HG02970 (cell line): ENCODE results near the gene NHERF1.

ENCODE experiments used
- ATAC-seq: cut with Tn5 transposase; IDR thresholded peaks from one replicate; pipeline ENCODE4 v1.9.1; 2021; ENCODE audit warnings: mild to moderate bottlenecking, moderate library complexity, moderate number of reproducible peaks; ENCODE audit not compliant: unreplicated experiment, low FRiP score

The NHERF1 gene

DNA sequence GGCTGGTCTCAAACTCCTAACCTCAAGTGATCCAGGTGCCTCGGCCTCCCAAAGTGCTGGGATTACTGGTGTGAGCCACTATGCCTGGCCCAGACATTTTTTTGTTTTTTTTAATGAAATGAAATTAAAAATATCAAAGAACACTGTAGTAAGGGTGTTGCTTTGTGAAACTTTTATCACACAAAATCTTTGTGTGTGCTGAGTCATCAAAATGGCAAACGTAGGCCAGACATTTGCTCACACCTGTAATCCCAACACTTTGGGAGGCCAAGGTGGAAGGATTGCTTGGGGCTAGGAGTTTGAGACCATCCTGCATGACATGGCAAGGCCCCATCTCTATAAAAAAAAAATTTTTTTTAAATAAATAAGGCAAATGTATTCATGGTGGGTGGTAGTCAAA is 18.0 kb downstream of the NHERF1 start:
- ATAC-seq: no peak

DNA sequence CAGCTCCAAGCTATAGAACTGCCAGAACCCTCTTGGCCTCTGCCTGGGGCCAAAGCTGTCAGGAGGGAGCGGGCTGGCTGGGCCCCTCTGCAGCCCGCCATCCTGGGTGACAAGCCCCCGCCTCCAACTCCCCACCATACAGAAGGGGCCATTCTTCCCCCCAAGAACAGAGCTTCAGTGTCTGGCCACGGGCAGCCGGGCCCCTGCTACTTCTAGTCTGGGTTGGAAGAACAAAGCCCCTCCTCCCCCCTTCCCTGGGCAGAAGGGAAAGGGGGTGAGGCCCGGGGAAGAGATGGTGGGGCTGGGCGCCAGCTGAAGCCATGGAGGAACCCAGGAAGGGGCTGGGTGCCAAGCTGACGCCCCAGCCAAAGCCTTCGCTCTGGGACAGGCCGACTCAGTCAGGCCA is 18.7 kb downstream of the NHERF1 start:
- ATAC-seq: no peak

DNA sequence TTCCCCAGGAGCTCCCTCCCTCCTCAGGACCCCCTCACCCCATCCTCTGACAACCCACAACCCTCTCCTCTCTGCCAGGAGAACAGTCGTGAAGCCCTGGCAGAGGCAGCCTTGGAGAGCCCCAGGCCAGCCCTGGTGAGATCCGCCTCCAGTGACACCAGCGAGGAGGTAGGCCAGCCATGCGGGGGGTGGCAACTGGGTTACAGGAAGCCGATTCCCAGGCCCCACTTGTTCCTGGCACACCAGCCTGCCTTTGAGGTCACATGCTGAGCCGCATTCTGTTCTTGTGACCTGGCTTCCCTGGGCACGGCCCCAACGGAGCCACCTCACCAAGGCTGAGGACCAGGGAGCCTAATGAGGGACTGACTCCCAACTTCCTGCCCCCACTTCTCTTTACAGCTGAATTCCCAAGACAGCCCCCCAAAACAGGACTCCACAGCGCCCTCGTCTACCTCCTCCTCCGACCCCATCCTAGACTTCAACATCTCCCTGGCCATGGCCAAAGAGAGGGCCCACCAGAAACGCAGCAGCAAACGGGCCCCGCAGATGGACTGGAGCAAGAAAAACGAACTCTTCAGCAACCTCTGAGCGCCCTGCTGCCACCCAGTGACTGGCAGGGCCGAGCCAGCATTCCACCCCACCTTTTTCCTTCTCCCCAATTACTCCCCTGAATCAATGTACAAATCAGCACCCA is 19.8 kb downstream of the NHERF1 start:
- no peak for ATAC-seq

DNA sequence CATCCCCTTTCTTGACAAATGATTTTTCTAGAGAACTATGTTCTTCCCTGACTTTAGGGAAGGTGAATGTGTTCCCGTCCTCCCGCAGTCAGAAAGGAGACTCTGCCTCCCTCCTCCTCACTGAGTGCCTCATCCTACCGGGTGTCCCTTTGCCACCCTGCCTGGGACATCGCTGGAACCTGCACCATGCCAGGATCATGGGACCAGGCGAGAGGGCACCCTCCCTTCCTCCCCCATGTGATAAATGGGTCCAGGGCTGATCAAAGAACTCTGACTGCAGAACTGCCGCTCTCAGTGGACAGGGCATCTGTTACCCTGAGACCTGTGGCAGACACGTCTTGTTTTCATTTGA is 20.3 kb downstream of the NHERF1 start:
- no peak for ATAC-seq

DNA sequence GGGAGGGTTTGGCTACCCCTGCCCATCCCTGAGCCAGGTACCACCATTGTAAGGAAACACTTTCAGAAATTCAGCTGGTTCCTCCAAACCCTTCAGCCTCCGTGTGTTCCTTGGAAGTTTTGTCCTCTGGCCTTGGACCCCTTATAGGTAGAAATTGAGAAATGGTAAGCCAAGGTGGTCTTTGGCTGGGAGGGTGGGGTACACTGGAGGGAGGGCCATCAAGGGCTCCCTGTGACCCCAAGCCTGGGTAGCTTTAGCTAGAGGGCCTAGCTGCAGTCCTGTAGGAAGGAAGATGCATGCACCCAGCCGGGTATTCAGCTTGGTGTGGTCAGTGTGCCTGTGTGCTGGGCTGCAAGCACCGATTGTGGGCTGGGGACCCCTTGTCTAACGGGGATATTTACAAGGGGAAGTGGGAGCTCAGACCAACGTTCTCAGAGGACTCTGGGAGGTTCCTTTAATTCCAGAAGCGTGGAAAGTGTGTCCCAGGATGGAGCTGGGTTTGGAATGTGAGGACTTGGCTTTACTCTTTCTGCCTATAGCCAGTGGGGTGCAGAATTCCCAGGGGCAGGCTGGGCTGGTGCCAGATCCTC is 20.9 kb downstream of the NHERF1 start:
- ATAC-seq: no peak

DNA sequence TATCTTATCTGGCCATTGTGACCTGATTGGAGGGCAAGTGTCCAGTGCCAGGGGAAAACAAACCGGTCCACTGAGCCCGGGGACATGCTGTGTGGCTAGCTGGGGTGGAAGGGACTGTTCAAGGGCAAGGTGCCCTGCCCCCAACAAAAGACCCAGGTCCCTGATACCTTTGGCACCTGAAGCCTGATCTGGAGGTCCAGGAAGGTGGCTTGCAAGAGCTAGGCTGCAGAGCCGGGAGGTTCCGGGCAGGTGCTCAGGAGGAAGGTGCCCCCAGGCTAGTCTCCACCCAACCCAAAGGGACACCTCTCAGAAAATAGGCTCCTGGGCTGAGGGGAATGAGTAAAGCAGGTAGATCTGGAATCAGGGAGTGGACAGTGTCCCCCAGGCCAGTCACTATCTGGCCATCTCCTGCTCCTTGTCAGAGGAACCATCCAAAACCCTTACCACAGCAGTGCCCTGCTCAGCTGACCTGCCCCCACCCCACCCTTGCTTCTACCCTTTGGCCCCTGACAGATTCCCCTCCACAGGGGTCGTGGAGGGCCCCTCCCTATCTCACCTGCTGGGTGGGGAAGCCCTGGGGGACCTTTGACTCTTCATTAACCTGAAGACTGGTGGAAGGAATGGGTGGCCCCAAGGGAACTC is 21.5 kb downstream of the NHERF1 start:
- ATAC-seq: no peak

DNA sequence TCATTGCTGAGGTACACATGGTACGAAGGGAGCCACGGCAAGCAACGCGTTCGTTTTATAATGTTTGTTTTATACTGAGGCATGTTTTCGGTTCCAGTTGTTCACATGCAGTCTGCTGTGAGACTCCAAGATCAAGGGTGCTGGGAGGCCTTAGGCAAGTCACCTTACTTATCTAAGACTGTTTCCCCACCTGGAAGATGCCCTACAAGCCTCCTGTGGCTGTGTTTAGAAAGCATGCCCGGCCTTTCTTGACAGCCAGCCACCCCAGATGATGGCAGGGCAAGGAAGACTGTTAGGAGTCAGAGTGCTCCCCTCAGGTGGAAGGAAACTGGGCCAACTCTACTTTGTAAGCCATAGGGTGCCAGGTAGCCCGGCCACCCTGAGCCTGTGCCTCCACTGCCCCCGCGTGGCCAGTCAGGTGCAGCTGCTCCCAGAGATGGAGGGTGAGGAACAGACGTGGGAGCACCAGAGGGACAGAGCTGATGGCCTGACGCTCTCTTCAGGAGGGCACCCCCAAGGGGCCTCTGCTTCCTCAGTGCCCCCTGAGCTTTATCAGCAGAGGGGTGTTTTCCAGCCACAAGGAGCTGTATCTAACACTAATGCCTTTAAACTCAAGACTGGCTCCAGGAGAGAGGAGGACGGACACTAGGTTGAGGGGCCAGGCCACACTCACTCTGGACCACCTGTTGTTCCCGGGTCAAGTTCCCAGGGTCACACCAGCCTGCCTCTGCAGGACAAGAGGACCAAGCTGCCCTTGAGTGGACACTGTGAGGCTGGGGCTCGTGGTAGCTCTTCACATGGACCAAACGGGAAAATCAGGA is 22.3 kb downstream of the NHERF1 start:
- no peak for ATAC-seq

DNA sequence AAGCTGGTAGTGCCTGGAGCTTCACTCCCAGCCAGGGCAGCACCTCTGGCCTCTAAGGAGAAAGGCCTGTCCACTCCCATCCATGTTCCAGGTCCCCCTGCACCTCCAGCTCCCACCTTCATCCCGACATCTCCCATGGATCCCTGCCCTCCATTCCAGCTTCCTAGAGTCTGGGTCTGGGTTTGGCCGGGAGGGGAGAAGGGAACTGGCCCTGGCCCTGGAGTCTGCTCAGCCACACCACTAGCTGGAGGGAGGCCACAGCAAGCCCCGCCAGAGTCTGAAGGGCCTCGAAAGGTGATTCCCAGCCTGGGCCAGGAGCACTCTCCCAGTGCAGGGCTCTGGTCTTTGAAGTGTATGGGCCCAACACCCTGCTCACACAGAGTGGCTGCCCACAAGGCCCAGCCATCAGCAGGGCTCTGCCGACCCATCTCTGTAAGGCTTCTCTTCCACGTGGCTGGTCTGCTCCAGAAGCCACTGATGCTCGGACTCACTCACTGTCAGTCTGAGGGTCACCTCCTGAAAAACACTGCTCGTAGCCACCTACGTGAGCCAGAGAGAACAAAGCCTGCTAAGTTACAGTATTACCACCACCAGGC is 23.0 kb downstream of the NHERF1 start:
- ATAC-seq: no peak

DNA sequence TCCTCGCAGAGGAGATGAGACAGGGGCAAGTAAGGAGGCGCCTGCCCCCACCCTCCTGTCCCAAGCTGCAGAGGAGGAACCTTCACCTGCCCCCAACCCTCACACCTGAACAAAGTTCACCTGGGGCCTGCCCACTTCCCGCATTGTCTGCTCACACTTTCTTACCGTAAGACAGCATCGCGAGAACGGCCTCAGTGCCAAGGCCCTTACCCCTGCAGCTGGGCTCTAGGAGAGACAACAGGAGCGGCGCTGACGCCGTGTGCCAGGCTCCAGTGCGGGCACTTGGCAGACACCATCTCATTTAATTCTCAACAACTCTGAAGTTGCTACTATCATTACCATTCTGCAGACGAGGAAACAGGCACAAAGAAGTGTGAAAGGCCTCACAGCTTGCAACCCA is 23.6 kb downstream of the NHERF1 start:
- no peak for ATAC-seq

DNA sequence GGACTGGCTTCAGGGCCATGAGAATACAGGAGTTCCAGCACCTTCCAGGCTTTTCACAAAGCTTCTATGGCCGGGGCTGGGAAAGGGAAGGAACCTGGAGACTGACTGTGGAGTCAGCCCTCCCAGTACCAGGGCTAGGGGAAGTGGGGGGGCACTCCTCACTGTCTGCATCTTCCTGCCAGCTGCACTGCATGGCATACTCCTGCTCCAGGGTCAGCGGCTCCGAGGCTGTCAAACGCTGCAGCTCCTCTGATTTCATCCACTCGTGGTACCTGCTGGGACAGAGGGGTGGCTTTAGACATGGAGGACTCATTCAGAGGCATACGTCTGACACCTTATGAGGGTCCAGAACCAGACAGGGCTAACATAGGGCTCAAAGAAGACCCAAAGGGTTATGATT is 25.0 kb downstream of the NHERF1 start:
- ATAC-seq: no peak

DNA sequence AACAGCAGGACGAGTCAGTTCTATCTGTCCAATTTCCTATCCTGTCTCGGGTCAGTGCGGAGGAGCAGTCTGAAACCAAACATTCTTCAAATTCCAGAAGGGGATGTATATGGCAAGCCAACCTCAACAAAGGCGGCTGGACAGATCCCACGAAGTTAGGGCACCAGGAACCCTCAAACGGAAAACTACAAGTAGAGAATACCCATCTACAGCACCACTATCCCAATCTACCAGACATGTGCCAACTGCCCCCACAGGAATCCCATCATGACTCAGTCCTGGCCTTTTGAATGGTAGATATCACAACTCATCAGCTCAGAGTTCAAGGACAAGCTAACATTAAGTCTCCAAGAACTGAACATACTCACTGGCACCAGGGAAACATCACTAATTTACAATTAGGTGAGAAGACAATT is 25.5 kb downstream of the NHERF1 start:
- no peak for ATAC-seq

DNA sequence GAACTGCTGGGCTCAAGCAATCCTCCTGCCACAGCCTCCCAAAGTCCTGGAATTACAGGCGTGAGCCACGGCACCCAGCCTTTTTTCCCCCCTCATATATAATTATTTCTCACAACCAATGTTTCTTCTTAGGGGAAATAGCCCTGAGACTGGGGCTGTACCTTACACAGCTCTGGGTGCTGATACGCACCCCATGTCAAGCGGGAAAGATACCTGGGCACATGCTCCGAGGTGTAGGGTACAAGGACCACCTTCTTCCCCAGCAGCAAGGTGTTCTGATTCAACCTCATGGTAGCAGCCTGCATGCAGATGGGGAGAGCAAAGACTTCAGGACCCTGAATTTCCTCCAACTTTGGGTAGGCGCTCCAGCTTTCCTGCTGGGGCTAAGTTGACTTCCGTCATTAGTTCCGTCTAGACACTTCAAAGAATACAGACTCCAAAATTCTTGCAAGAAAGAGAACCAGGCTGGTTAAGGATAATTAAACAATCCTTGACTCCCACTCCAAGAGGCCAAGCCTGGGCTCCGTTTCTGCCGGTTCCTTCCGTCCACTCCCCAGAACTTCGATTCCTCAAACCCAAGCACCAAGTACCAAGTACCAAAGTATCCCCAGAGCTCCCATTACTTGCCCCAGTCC is 27.1 kb downstream of the NHERF1 start:
- ATAC-seq: no peak

DNA sequence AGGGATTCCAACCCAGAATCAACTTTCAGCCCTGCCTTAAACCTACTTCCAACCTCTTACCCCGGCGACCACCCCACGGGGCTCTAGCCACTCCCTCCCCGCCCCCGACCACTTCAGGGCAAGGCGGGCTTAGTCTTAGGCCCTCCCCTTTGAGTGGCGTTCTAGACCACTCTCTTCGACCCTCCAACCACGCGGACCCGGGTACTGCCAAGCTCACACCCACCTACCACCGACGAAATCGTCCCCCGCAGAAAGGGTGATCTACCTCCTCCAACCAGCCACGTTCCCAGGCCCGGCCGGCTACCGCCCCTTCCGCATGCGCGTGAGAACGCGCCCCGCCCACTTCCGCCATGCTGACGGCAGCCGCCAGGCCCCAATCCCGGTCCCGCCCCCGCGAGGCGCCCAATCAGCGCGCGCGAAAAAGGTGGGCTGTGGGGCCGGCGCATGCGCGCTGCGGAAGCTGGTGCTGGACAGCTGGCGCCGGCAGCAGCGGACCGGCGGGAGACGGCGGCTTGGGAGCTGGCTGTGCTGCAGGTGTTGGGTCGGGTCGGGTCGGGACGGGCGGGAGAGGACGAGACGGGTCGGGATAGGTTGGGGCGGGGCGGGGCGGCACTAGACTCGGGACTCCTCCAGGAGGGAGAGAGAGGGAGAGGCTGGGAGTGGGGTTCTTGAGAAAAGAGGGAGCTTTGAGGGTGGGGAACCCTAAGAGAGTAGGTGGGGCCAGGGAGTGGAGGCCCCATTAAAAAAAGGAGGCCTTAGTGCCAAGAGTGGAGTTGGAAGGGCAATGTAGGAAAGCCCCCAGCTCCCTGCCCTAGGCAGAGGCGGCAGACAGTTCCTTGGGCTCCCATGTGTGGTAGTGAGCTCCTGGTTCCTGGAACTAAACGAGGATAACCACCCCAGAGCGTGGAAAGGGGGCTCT is 27.9 kb downstream of the NHERF1 start, which contains the start of gene NAT9:
NAT9 (minus strand) TSS at position 302 of the 919 bp plus-strand sequence. CDS start 647 bp downstream, outside the sequence.
- ATAC-seq: peak; percentile 75

DNA sequence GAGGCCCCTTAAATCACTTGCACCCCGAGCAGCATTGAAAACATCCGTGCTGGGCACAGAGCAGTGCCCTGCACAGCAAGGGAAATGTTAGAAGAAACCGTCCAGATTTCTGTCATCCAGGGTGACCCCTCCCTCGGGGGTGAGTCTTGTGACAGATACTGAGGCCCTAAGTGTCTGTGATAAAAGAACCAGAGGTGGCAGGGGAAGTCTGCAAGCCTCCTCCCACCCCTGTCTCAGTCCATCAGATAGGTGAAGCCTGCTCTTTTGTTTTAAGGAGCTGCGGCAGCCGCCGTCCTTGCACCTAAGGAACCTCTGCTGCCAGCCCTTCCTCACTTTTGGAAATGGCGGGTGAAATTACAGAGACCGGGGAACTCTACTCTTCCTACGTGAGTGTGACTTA is 28.6 kb downstream of the NHERF1 start:
- no peak for ATAC-seq

DNA sequence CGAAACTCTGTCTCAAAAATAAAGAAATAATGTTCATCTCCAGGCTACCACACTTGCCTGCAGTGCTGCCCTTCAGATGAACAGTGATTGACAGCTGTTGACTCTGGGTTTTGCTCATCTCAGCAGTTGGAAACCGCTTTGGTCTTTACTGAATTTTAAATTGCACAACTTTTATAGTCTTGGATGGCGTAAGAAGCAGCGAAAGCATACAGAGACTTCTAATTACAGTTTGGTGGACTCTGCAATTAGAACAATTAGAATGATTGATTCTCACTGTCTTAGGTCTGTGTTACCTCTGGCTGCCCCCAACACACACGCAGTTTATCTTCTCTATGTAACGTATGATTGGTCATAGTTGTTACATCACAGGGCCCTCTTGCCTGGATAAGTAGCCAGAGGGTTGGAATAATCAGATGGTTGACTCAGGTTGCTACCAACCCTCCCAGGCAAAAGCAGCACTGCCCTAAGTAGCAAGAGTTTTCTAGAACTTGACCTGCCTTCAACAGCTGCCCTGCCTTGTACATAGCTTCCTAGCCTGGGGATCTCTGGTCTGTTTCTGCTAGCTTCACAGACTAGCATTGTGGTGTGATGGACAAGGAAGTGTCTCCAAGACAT is 29.6 kb downstream of the NHERF1 start:
- no peak for ATAC-seq

DNA sequence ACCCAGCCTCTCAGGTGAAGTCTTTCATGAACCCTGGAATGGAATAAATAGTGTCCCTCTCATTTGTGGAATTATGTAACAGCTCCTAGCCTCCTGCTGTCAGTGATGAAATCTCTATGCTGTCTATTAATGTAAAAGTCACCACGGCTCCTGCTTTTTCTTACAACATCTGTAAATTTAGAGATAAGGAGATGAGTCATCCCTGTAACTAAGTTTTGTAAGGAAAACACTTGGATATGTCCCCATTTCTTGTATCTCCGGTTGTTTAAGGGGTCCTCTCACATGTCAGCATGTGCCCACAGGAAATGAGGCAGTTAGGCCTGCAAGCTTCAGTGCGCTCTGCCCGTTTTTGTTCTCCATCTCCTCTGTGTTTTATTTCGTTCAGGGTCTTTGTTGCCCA is 30.5 kb downstream of the NHERF1 start:
- ATAC-seq: no peak

DNA sequence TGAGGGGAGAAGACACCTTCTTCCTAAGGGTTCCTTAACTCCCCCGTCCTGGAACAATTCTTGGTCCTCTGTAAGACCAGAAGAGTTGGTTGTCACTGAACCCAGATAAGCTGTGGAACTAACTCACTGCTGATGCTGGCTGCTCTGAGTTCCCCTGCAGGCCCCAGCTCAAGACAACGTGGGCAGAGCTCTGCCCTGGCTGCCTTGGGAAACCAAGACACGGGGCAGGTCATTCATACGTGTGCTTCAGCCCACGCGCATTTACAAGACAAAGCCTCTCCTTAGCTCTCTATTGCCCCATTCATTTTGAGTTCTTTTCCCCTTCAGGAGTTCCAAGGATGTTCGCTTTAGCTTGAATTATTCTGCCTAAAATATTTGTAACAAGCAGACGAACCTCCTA is 31.1 kb downstream of the NHERF1 start:
- no peak for ATAC-seq

DNA sequence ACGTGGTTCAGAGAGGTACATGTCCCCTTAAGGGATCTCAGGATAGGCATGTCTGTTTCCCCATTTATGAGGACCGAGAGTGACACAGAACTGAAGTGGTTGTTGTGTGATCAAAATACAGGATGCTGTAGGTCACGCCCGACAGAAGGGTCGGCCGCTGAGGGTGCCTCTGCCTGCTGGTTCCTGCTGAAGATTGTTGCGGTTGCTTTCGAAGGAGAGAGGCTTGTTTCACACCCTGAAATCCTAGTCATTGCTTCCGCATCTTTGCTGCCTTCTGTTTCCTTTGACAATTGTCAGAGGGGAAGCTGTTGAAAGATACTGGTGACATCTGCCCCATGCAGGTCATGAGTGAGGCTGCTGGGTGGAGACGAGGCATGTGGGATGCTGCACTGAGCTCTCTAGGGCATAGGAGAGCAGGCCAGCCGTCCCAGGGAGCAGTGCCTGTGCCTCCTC is 31.5 kb downstream of the NHERF1 start:
- ATAC-seq: no peak
